Osteoblast (primary cell): ENCODE results near the gene MR1. TPM values are rescaled to one million over a fixed set of nuclear protein-coding genes. Genes with fewer than 3 reads are reported as not detected.

ENCODE experiments used
- DNase-seq: peaks from one replicate; pipeline ENCODE4 v3.0.0; 2011; ENCODE audit warnings: low spot score, mixed read lengths; ENCODE audit not compliant: insufficient read length; ENCODE audit errors: missing footprints
- H2AFZ ChIP-seq: 2 replicates; pipeline ENCODE4 v1.6.0; 2011; ENCODE audit warnings: mild to moderate bottlenecking, low read length
- H3K27ac ChIP-seq: 2 replicates; pipeline ENCODE4 v1.5.1; 2011; ENCODE audit warnings: mild to moderate bottlenecking, low read depth, low read length, moderate library complexity
- H3K27me3 ChIP-seq: 2 replicates; pipeline ENCODE4 v1.6.0; 2012; ENCODE audit warnings: mild to moderate bottlenecking, control low read depth, inconsistent platforms, low read length, moderate library complexity; ENCODE audit not compliant: insufficient read depth
- H3K36me3 ChIP-seq: 2 replicates; pipeline ENCODE4 v1.5.1; 2011; ENCODE audit warnings: mild to moderate bottlenecking, low read length, control low read depth, moderate library complexity; ENCODE audit not compliant: insufficient read depth
- H3K4me1 ChIP-seq: 2 replicates; pipeline ENCODE4 v1.5.1; 2011; ENCODE audit warnings: mild to moderate bottlenecking, low read length, control low read depth, moderate library complexity; ENCODE audit not compliant: insufficient read depth
- H3K4me2 ChIP-seq: 2 replicates; pipeline ENCODE4 v1.6.0; 2011; ENCODE audit warnings: mild to moderate bottlenecking, low read length; ENCODE audit not compliant: insufficient read depth
- H3K4me3 ChIP-seq: fragments of 200-600 bp; sonication (generic); 3 replicates; pipeline ENCODE4 v1.5.1; 2012; ENCODE audit warnings: mild to moderate bottlenecking, low read length, inconsistent platforms; ENCODE audit not compliant: insufficient read depth
- H3K79me2 ChIP-seq: 2 replicates; pipeline ENCODE4 v1.6.0; 2012; ENCODE audit warnings: mild to moderate bottlenecking, low read length, control low read depth, inconsistent platforms; ENCODE audit not compliant: insufficient read depth
- H3K9me3 ChIP-seq: 2 replicates; pipeline ENCODE4 v1.5.1; 2011; ENCODE audit warnings: low read depth, low read length, control low read depth
- H4K20me1 ChIP-seq: 2 replicates; pipeline ENCODE4 v1.6.0; 2012; ENCODE audit warnings: mild to moderate bottlenecking, low read length, control low read depth; ENCODE audit not compliant: insufficient read depth
- CTCF ChIP-seq: IDR thresholded peaks from 2 replicates; pipeline ENCODE4 v1.5.1; 2011; ENCODE audit warnings: mild to moderate bottlenecking, low read depth, low read length, moderate library complexity; ENCODE audit errors: extremely low read depth
- total RNA-seq: library from RNA; depleted of rRNA; stranded (reverse); fragments of >200 nt; gene quantifications from 2 replicates; pipeline ENCODE4 v1.2.3, GENCODE V29; 2012

MR1 gene
- total RNA-seq, 1 donor: 29.3 TPM

- no peak for DNase-seq
- peaks cover 88% of the 10 kb centered on the region for H3K4me1 ChIP-seq
- no peak for TF ChIP-seq CTCF
Observed at GRCh38 chr1:181097242-181097641, 63.5 kb downstream of the MR1 start.

GRCh38 chr1:181099152-181100014, 65.6 kb downstream of the MR1 start:
- no peaks in the 10 kb centered on the region for H3K9me3 ChIP-seq
- no peaks in the 10 kb centered on the region for H3K36me3 ChIP-seq
- peak overlapping the region; percentile 72 for H3K27ac ChIP-seq
- no peak overlapping the region for H3K4me3 ChIP-seq
- peaks cover 84% of the 10 kb centered on the region for H3K4me1 ChIP-seq
- DNase-seq: no peak
- H3K4me2 ChIP-seq: peak overlapping the region; percentile 54
- no peaks in the 10 kb centered on the region for H3K79me2 ChIP-seq
- peak overlapping the region; percentile 58 for H2AFZ ChIP-seq
- H4K20me1 ChIP-seq: peaks cover 3% of the 10 kb centered on the region
- no peak for TF ChIP-seq CTCF
- no peaks in the 10 kb centered on the region for H3K27me3 ChIP-seq

More at GRCh38 chr1:181097242-181097641, 63.5 kb downstream of the MR1 start:
- Histone ChIP-seq H4K20me1 (peaks cover 12% of the 10 kb centered on the region), H3K4me3 (no peak overlapping the region), H3K27me3 (no peaks in the 10 kb centered on the region), H3K79me2 (peaks cover 10% of the 10 kb centered on the region), H3K9me3 (no peaks in the 10 kb centered on the region), H3K4me2 (peak overlapping the region; percentile 36), H3K27ac (no peak overlapping the region), H3K36me3 (no peaks in the 10 kb centered on the region), H2AFZ (no peak overlapping the region)

GRCh38 chr1:181100015-181100905, 66.5 kb downstream of the MR1 start:
- peak overlapping the region; percentile 54 for H3K4me2 ChIP-seq
- no peak for TF ChIP-seq CTCF
- peak overlapping the region; percentile 58 for H2AFZ ChIP-seq
- peaks cover 77% of the 10 kb centered on the region for H3K4me1 ChIP-seq
- no peaks in the 10 kb centered on the region for H3K27me3 ChIP-seq
- no peaks in the 10 kb centered on the region for H3K9me3 ChIP-seq
- no peaks in the 10 kb centered on the region for H4K20me1 ChIP-seq
- no peak overlapping the region for H3K4me3 ChIP-seq
- no peak for DNase-seq
- no peaks in the 10 kb centered on the region for H3K36me3 ChIP-seq
- peak overlapping the region; percentile 72 for H3K27ac ChIP-seq
- H3K79me2 ChIP-seq: no peaks in the 10 kb centered on the region
